ENCODE measurements around the gene HNRNPUL1.

The HNRNPUL1 gene

DNA sequence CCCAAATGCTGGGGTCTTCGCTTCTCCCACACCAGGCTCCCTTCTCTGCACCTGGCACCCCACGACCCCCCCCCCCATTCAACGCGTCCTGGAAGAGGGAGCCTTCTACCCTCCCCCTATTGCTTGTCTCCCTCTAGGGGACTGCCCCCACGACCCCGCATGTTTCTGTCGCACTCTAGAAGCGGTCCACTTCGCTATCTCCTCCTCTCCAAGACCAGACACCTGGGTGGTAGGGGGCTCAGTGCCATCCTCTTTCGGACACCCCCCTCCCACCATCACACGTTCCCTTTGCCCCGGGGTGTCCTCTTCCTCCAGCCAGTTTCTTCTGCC, 88.1 kb downstream of the HNRNPUL1 start:
- DNase-seq (ENCODE audit: low read depth in 1 of 2, low spot score in 1 of 2), result no peak

DNA sequence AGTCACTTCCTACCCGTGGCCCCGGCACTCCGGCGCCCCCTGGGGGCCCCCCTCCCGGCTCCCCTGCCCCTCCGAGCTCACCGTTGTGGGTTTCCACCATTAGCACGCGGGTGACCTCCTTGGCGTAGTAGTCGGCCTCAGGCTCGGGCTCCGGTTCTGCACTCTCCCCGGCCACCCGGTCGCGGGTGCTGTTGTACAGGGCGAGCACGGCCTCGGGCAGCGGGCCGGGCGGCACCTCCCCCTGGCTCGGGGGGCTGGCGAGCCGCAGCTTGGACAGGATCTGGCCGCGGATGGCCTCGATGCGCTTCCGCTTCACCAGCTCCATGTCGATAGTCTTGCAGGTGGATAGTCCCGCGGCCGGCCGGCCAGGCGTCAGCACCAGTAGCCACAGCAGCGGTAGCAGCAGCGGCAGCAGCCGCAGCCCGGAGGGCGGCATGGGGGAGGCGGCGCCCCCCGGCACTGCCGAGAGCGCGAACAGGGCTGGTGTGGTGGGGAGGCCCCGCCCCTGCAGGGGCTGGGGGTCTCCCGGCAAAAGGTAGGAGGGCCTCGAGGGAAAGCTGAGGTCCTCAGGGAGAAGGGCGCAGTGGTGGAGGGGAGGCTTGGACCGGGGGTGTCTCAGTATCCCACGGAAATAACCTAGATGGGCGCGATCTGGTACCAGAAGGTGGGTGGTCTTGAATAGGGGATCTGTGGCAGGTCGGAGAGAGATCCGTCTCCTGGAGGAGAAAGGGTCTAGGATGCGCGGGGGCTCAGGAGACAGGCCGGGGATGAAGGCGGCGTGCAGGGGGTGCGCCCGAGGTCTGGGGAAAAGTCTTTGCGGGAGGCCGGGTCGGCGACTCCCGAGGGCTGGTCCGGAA, 88.7 kb downstream of the HNRNPUL1 start:
- peak; percentile 60 to 68 for DNase-seq (ENCODE audit: low read depth in 1 of 2, low spot score in 1 of 2)

DNA sequence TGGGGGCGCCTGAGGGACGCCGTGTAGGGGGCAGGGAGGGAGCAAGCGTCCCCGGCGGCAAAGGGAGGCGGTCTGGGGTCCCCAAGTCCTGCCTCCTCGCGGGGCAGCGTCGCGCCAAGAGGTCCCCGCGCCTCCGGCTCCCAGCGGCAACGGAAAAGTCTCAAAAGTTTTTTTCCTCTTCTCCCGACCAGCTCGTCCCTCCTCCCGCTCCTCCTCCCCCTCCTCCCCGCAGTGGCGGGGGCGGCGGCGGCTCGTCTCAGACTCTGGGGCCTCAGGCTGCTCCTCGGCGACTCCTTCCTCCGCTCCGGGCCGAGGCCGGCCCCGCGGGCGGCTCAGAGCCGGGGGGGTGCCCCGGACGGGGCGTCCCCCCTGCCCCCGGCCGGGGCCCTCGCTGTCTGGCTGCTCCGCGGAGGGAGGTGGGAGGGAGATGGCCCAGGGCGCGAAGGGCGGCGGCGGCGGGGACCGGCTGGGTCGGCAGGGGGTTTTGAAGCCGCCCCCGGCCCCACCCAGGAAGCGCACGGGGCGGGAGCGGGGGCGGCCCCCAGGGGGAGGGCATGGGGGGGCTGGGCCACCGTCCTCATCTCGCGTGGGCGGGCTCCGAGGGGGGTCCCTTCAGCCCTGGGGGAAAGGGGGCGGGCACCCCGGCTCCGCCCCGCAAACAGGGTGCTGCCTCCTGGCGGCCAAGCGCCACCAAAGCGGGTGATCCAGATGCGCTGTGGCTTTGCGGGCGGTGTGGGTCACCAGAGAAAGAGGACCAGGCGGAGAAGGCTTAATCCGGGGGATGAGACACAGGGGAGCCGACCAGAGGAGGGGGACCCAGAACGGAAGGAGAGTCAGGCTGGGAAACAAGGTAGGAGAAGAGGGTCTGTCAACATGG, 89.5 kb downstream of the HNRNPUL1 start, which contains the start of gene TGFB1:
Gene TGFB1, minus strand, starts transcription at position 457 of the 877 bp plus-strand sequence. CDS start 878 bp downstream, outside the sequence.
- DNase-seq (ENCODE audit: low read depth in 1 of 2, low spot score in 1 of 2), result peak; percentile 80 to 83

DNA sequence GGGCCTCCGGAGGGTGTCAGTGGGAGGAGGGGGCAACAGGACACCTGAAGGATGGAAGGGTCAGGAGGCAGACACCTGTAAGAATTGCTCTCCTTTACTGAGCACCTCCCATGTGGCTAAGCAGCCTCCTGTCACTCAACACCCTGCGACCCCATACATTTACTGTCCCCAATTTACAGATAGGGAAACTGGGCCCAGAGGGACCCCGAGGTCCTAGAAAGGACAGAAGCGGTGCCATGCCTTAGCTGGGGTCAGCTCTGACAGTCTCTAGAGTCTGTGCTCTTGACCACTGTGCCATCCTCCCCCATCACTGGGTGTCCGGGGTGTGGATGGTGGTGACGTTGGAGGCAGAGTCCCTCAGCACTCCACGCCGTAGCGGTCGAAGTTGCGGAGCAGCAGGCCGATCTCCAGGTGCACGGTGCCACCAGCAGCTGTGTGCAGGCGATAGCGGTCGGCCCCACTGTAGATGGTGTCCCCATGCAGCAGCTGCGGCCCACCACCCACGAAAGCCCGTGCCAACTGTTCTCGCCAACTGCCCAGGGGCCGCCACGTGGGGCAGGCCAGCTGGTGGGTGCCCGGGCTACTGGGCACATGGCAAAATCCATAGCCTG, 90.3 kb downstream of the HNRNPUL1 start:
- DNase-seq (ENCODE audit: low read depth in 1 of 2, low spot score in 1 of 2), result no peak

DNA sequence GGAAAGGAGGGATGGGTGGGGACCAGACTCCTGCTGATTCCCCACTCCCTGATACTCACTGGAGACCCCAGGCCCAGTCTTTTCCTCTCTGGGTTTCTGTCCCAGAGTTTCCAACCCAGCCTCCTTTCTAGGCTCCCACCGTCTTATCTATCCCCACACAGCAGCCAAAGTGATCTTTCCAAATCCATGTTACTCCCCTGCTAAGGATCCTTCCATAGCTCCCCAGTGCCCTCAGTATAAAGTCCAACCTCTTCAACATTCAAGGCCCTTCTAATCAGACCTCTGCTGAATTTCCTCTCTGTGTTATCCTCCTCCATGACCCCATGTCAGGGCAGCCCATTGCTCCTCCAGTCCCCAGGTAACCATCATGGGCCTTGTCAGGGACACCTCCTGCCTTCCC, 90.9 kb downstream of the HNRNPUL1 start:
- DNase-seq (ENCODE audit: low read depth in 1 of 2, low spot score in 1 of 2), result no peak

DNA sequence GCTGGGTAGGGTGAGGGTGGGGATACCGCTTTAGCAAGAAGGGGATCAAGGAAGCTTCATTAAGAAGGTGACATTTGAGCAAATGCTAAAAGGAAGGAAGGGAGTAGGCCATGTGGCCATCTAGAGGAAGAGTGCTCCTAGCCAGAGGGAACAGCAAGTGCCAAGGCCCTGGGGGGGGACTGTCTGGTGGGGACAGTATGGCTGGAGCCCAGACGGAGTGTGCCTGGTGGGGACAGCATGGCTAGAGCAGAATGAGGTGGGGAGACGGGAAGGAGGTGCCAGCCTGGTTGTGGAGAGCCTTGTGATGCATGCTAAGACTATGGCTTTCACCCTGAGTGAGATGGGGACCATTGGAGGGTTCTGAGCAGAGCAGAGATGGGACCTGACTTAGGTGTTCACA, 91.6 kb downstream of the HNRNPUL1 start:
- DNase-seq (ENCODE audit: low read depth in 1 of 2, low spot score in 1 of 2), result no peak

DNA sequence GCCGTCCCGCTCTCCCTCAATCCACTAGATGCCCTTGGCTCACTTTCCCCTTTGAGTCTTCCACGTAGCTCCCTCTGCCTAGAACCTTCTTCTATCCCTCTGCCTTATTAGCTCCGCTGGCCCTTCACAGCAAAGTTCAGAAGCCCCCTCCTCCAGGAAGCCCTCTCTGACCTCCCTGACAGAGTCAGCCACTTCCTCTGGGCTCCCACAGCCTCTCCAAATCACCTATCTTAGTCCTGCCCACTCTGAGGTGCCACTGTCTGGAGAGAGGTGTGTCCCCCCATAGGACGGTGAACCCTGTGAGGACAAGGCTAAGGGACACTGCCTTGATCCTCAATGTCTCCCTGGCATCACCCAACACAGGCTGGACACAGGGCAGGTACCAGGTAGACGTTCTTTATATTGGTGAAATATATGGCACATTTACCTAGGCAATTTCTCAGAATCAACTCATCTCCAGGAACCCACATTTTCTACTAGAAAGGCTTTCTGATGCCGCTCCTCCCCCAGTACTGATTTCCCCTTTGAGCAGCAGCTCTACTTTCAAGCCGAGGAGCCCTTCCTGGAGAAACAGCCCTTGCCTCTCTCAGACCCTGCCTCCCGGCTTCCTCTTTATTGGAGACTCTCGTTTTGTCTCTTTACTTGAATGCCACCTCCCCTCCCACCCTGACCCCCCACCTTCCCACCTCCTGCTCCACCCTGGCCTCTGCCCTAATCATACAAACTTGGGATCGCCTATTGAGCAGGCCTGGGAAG, 93.0 kb downstream of the HNRNPUL1 start:
- no peak for DNase-seq (ENCODE audit: low read depth in 1 of 2, low spot score in 1 of 2)
